Measurements from ENCODE around the gene GUCY1A2. TPM values are rescaled to one million over a fixed set of nuclear protein-coding genes. Genes with fewer than 3 reads are reported as not detected.

Gene GUCY1A2
- total RNA-seq, 4 donors from 2014 or later: 22.6 to 147 (median 71.3) TPM

- Histone ChIP-seq H3K27ac (no peak overlapping the region), H3K4me3 (no peak overlapping the region), H3K36me3 (no peaks in the 10 kb centered on the region), H3K27me3 (no peaks in the 10 kb centered on the region), H3K4me1 (no peaks in the 10 kb centered on the region), H3K9me3 (no peaks in the 10 kb centered on the region)
- intact Hi-C loops (cut with DNase I; ENCODE audit: low total_unique reads): no loop called here
- TF ChIP-seq, protein P1, sequence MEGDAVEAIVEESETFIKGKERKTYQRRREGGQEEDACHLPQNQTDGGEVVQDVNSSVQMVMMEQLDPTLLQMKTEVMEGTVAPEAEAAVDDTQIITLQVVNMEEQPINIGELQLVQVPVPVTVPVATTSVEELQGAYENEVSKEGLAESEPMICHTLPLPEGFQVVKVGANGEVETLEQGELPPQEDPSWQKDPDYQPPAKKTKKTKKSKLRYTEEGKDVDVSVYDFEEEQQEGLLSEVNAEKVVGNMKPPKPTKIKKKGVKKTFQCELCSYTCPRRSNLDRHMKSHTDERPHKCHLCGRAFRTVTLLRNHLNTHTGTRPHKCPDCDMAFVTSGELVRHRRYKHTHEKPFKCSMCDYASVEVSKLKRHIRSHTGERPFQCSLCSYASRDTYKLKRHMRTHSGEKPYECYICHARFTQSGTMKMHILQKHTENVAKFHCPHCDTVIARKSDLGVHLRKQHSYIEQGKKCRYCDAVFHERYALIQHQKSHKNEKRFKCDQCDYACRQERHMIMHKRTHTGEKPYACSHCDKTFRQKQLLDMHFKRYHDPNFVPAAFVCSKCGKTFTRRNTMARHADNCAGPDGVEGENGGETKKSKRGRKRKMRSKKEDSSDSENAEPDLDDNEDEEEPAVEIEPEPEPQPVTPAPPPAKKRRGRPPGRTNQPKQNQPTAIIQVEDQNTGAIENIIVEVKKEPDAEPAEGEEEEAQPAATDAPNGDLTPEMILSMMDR (IDR thresholded peaks at IDR 0.05): no peak
- TF ChIP-seq POLR2A (IDR thresholded peaks at IDR 0.05): no peak
- DNase-seq: no peak
Observed at GRCh38 chr11:106872246-106872645, 146.0 kb downstream of the GUCY1A2 start.

DNA sequence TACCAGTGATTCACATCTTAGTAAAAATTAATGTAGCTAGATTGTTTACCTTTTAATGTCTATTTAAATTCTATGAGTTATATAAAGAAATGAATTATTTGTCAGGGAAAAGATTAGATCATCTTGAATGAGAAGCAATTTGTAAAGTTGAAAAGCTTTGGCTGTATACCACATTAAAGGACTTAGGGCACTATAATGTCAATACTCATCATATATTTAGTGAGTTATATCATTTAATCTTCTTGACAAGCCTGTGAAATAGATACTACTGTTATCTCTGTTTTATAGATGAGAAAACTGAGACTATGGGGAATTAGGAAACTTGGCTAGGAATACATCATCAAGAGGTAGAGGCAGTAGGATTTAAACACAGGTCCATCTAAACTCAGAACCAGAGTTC lies 160.1 kb downstream of the GUCY1A2 start:
- no peak for DNase-seq
- no peak for TF ChIP-seq POLR2A (IDR thresholded peaks at IDR 0.05)
- TF ChIP-seq, protein P1 (IDR thresholded peaks at IDR 0.05): no peak
- intact Hi-C loops (cut with DNase I; ENCODE audit: low total_unique reads): no loop called here

GRCh38 chr11:106856566-106856965 lies 161.7 kb downstream of the GUCY1A2 start:
- intact Hi-C loops (cut with DNase I; ENCODE audit: low total_unique reads): no loop called here
- Histone ChIP-seq H3K27ac (no peak overlapping the region), H3K4me1 (no peaks in the 10 kb centered on the region), H3K36me3 (no peaks in the 10 kb centered on the region), H3K4me3 (no peak overlapping the region), H3K27me3 (no peaks in the 10 kb centered on the region), H3K9me3 (no peaks in the 10 kb centered on the region)
- DNase-seq: no peak
- TF ChIP-seq, protein P1 (IDR thresholded peaks at IDR 0.05): no peak
- TF ChIP-seq POLR2A (IDR thresholded peaks at IDR 0.05): no peak

More for the DNA sequence above, 160.1 kb downstream of the GUCY1A2 start:
- H3K27ac ChIP-seq: no peak overlapping the region
- H3K9me3 ChIP-seq: no peaks in the 10 kb centered on the region
- H3K27me3 ChIP-seq: no peaks in the 10 kb centered on the region
- no peaks in the 10 kb centered on the region for H3K4me1 ChIP-seq
- H3K36me3 ChIP-seq: no peaks in the 10 kb centered on the region
- H3K4me3 ChIP-seq: no peak overlapping the region

GRCh38 chr11:106854429-106854828 lies 163.8 kb downstream of the GUCY1A2 start:
- H3K4me3 ChIP-seq: no peak overlapping the region
- H3K9me3 ChIP-seq: no peaks in the 10 kb centered on the region
- no peak for DNase-seq
- H3K36me3 ChIP-seq: no peaks in the 10 kb centered on the region
- H3K4me1 ChIP-seq: no peaks in the 10 kb centered on the region
- no peaks in the 10 kb centered on the region for H3K27me3 ChIP-seq
- no peak for TF ChIP-seq POLR2A (IDR thresholded peaks at IDR 0.05)
- TF ChIP-seq, protein P1 (IDR thresholded peaks at IDR 0.05): no peak
- intact Hi-C loops (cut with DNase I; ENCODE audit: low total_unique reads): no loop called here
- H3K27ac ChIP-seq: no peak overlapping the region

- Histone ChIP-seq H3K36me3 (no peaks in the 10 kb centered on the region), H3K4me3 (no peak overlapping the region), H3K27ac (no peak overlapping the region), H3K9me3 (no peaks in the 10 kb centered on the region), H3K27me3 (no peaks in the 10 kb centered on the region), H3K4me1 (no peaks in the 10 kb centered on the region)
- no peak for DNase-seq
- intact Hi-C loops (cut with DNase I; ENCODE audit: low total_unique reads): no loop called here
- TF ChIP-seq, protein P1 (IDR thresholded peaks at IDR 0.05): no peak
- no peak for TF ChIP-seq POLR2A (IDR thresholded peaks at IDR 0.05)
Observed at GRCh38 chr11:106853850-106854401, 164.3 kb downstream of the GUCY1A2 start.

Data from uterus (tissue), 4 donors.